HEK293 (cell line): ENCODE measurements around the gene AIFM3.

Experiments
- CTCF ChIA-PET: fragments of 350-600 bp; formaldehyde crosslinking; extraction: SDS; loops from one replicate; lab custom pipeline; 2021; ENCODE audit warnings: antibody characterized with exemption; lab: Yijun Ruan, JAX
- POLR2A ChIA-PET: fragments of 300-600 bp; formaldehyde crosslinking; extraction: SDS; loops from one replicate; lab custom pipeline; 2020; ENCODE audit warnings: antibody characterized with exemption, inconsistent platforms; lab: Yijun Ruan, JAX
- H3K27ac ChIP-seq: fragments of 200-500 bp; sonication (Bioruptor generic); 2 replicates; pipeline ENCODE4 v1.5.1; 2014; ENCODE audit warnings: low read depth, low read length, control low read depth, inconsistent platforms; ENCODE audit errors: extremely low read depth
- H3K36me3 ChIP-seq, 2 experiments: fragments of 200-500 bp in 1 of 2; sonication (Bioruptor generic) in 1 of 2; 1 replicate in 1 of 2; 2 replicates in 1 of 2; pipeline ENCODE4 v1.5.1; 2014 to 2017; ENCODE audit warnings: inconsistent platforms in 2 of 2, low read length in 2 of 2; ENCODE audit not compliant: control insufficient read depth in 2 of 2, insufficient read depth in 1 of 2
- H3K4me1 ChIP-seq: fragments of 200-500 bp; sonication (Bioruptor generic); 2 replicates; pipeline ENCODE4 v1.5.1; 2014; ENCODE audit warnings: mild to moderate bottlenecking, low read length, inconsistent platforms; ENCODE audit not compliant: control insufficient read depth, insufficient read depth
- H3K4me3 ChIP-seq: 2 replicates; pipeline ENCODE4 v1.5.1; 2011; ENCODE audit warnings: low read depth, mild to moderate bottlenecking, control low read depth, low read length, moderate library complexity
- H3K9me3 ChIP-seq: fragments of 200-500 bp; sonication (Bioruptor generic); 2 replicates; pipeline ENCODE4 v1.5.1; 2014; ENCODE audit warnings: low read depth, low read length, inconsistent platforms; ENCODE audit not compliant: control insufficient read depth, insufficient read depth
- OVOL3 ChIP-seq: fragments of 450-650 bp; formaldehyde crosslinking; IDR thresholded peaks from 2 replicates; pipeline ENCODE4 v1.5.1; 2016; ENCODE audit warnings: missing biosample characterization, missing genetic modification characterization
- WT1 ChIP-seq: fragments of 450-650 bp; formaldehyde crosslinking; IDR thresholded peaks from 2 replicates; pipeline ENCODE4 v1.5.1; 2016; ENCODE audit warnings: missing biosample characterization, missing genetic modification characterization
- ZNF132 ChIP-seq: fragments of 450-650 bp; formaldehyde crosslinking; IDR thresholded peaks from 2 replicates; pipeline ENCODE4 v1.5.1; 2017; ENCODE audit warnings: missing biosample characterization, missing genetic modification characterization, borderline replicate concordance
- ZNF184 ChIP-seq: fragments of 450-650 bp; IDR thresholded peaks from 2 replicates; pipeline ENCODE4 v1.5.1; 2018; ENCODE audit warnings: missing biosample characterization, mild to moderate bottlenecking, missing genetic modification characterization
- ZNF211 ChIP-seq: fragments of 450-650 bp; formaldehyde crosslinking; IDR thresholded peaks from 2 replicates; pipeline ENCODE4 v1.5.1; 2016; ENCODE audit warnings: low read depth, missing biosample characterization, missing genetic modification characterization
- ZNF366 ChIP-seq: fragments of 450-650 bp; formaldehyde crosslinking; conservative IDR thresholded peaks from 2 replicates; pipeline ENCODE4 v1.5.1; 2016; ENCODE audit warnings: missing biosample characterization, missing genetic modification characterization
- ZNF416 ChIP-seq: fragments of 450-650 bp; formaldehyde crosslinking; IDR thresholded peaks from 2 replicates; pipeline ENCODE4 v1.5.1; 2016; ENCODE audit warnings: missing biosample characterization, missing genetic modification characterization
- ZNF426 ChIP-seq: fragments of 450-650 bp; formaldehyde crosslinking; IDR thresholded peaks from 2 replicates; pipeline ENCODE4 v1.5.1; 2017; ENCODE audit warnings: missing biosample characterization, missing genetic modification characterization, mild to moderate bottlenecking, inconsistent platforms, moderate library complexity
- ZNF433 ChIP-seq: fragments of 450-650 bp; formaldehyde crosslinking; IDR thresholded peaks from 2 replicates; pipeline ENCODE4 v1.5.1; 2016; ENCODE audit warnings: missing biosample characterization, missing genetic modification characterization, low read depth
- ZNF555 ChIP-seq: fragments of 450-650 bp; formaldehyde crosslinking; conservative IDR thresholded peaks from 2 replicates; pipeline ENCODE4 v1.5.1; 2017; ENCODE audit warnings: missing biosample characterization, mild to moderate bottlenecking, missing genetic modification characterization, inconsistent platforms
- ZNF600 ChIP-seq: fragments of 450-650 bp; formaldehyde crosslinking; IDR thresholded peaks from 2 replicates; pipeline ENCODE4 v1.5.1; 2016; ENCODE audit warnings: missing biosample characterization, missing genetic modification characterization
- ZNF610 ChIP-seq: fragments of 450-650 bp; formaldehyde crosslinking; IDR thresholded peaks from 2 replicates; pipeline ENCODE4 v1.5.1; 2016; ENCODE audit warnings: missing biosample characterization, missing genetic modification characterization, borderline replicate concordance
- ZNF621 ChIP-seq: fragments of 450-650 bp; formaldehyde crosslinking; IDR thresholded peaks from 2 replicates; pipeline ENCODE4 v1.5.1; 2017; ENCODE audit warnings: missing biosample characterization, missing genetic modification characterization
- ZNF629 ChIP-seq: fragments of 450-650 bp; formaldehyde crosslinking; IDR thresholded peaks from 2 replicates; pipeline ENCODE4 v1.5.1; 2017; ENCODE audit warnings: missing biosample characterization, missing genetic modification characterization
- ZNF677 ChIP-seq: fragments of 450-650 bp; IDR thresholded peaks from 2 replicates; pipeline ENCODE4 v1.5.0; 2018; ENCODE audit warnings: missing biosample characterization, mild to moderate bottlenecking, missing genetic modification characterization, moderate library complexity
- ZNF792 ChIP-seq: fragments of 450-650 bp; formaldehyde crosslinking; IDR thresholded peaks from 2 replicates; pipeline ENCODE4 v1.5.1; 2016; ENCODE audit warnings: missing biosample characterization, missing genetic modification characterization
- TF ChIP-seq, protein P1 (sequence below): fragments of 450-650 bp; formaldehyde crosslinking; IDR thresholded peaks from 2 replicates; pipeline ENCODE4 v1.5.1; 2016; ENCODE audit warnings: missing biosample characterization, missing genetic modification characterization
- TF ChIP-seq, protein P2 (sequence below): fragments of 450-650 bp; formaldehyde crosslinking; conservative IDR thresholded peaks from 2 replicates; pipeline ENCODE4 v1.5.1; 2016; ENCODE audit warnings: low read depth, missing biosample characterization, missing genetic modification characterization
- TF ChIP-seq, protein P3 (sequence below): fragments of 450-650 bp; formaldehyde crosslinking; IDR thresholded peaks from 2 replicates; pipeline ENCODE4 v1.5.1; 2017; ENCODE audit warnings: missing biosample characterization, missing genetic modification characterization
- TF ChIP-seq, protein P4 (sequence below): fragments of 450-650 bp; formaldehyde crosslinking; IDR thresholded peaks from 2 replicates; pipeline ENCODE4; 2016; ENCODE audit warnings: missing biosample characterization, missing genetic modification characterization

AIFM3 gene

DNA sequence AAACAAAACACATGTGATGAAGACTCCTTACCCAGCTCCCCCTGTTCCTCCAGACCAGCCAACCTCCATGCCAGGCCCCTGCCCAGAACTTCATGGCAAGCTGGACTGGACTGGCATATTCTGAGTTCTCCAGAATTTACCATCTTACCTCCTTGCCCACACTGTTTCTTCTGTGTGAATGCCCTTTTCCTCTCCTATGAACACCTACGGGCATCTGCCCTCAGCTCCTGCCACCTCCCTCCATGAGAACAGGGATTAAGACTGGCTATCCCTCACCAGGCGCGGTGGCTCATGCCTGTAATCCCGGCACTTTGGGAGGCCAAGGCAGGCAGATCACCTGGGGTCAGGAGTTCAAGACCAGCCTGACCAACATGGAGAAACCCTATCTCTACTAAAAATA, 6.4 kb upstream of the AIFM3 start:
- H3K4me3 ChIP-seq = no peak overlapping the region
- TF ChIP-seq ZNF433 (tag by site-specific recombination) = no peak
- TF ChIP-seq ZNF211 (tag by site-specific recombination) = no peak
- TF ChIP-seq ZNF621 (tag by site-specific recombination) = no peak
- TF ChIP-seq, protein P1, sequence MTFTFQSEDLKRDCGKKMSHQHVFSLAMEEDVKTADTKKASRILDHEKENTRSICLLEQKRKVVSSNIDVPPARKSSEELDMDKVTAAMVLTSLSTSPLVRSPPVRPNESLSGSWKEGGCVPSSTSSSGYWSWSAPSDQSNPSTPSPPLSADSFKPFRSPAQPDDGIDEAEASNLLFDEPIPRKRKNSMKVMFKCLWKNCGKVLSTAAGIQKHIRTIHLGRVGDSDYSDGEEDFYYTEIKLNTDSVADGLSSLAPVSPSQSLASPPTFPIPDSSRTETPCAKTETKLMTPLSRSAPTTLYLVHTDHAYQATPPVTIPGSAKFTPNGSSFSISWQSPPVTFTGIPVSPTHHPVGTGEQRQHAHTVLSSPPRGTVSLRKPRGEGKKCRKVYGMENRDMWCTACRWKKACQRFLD = no peak
- no peak for TF ChIP-seq ZNF600 (tag by site-specific recombination)
- TF ChIP-seq ZNF184 (tag by site-specific recombination) = no peak
- no peak for TF ChIP-seq ZNF610 (tag by site-specific recombination)
- TF ChIP-seq ZNF629 (tag by site-specific recombination) = no peak
- TF ChIP-seq, protein P2, sequence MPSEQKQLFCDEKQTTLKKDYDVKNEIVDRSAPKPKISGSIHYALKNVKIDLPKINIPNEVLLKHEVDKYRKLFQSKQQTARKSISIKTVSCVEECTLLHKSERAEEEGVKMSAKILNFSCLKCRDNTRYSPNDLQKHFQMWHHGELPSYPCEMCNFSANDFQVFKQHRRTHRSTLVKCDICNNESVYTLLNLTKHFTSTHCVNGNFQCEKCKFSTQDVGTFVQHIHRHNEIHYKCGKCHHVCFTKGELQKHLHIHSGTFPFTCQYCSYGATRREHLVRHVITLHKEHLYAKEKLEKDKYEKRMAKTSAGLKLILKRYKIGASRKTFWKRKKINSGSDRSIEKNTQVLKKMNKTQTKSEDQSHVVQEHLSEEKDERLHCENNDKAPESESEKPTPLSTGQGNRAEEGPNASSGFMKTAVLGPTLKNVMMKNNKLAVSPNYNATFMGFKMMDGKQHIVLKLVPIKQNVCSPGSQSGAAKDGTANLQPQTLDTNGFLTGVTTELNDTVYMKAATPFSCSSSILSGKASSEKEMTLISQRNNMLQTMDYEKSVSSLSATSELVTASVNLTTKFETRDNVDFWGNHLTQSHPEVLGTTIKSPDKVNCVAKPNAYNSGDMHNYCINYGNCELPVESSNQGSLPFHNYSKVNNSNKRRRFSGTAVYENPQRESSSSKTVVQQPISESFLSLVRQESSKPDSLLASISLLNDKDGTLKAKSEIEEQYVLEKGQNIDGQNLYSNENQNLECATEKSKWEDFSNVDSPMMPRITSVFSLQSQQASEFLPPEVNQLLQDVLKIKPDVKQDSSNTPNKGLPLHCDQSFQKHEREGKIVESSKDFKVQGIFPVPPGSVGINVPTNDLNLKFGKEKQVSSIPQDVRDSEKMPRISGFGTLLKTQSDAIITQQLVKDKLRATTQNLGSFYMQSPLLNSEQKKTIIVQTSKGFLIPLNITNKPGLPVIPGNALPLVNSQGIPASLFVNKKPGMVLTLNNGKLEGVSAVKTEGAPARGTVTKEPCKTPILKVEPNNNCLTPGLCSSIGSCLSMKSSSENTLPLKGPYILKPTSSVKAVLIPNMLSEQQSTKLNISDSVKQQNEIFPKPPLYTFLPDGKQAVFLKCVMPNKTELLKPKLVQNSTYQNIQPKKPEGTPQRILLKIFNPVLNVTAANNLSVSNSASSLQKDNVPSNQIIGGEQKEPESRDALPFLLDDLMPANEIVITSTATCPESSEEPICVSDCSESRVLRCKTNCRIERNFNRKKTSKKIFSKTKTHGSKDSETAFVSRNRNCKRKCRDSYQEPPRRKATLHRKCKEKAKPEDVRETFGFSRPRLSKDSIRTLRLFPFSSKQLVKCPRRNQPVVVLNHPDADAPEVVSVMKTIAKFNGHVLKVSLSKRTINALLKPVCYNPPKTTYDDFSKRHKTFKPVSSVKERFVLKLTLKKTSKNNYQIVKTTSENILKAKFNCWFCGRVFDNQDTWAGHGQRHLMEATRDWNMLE (tag by site-specific recombination) = no peak
- no peak for TF ChIP-seq OVOL3 (tag by site-specific recombination)
- TF ChIP-seq ZNF416 (tag by site-specific recombination) = no peak
- TF ChIP-seq ZNF366 = no peak
- TF ChIP-seq, protein P3, sequence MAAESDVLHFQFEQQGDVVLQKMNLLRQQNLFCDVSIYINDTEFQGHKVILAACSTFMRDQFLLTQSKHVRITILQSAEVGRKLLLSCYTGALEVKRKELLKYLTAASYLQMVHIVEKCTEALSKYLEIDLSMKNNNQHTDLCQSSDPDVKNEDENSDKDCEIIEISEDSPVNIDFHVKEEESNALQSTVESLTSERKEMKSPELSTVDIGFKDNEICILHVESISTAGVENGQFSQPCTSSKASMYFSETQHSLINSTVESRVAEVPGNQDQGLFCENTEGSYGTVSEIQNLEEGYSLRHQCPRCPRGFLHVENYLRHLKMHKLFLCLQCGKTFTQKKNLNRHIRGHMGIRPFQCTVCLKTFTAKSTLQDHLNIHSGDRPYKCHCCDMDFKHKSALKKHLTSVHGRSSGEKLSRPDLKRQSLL = no peak
- TF ChIP-seq ZNF792 = no peak
- TF ChIP-seq ZNF555 (tag by site-specific recombination) = no peak
- no peak for TF ChIP-seq ZNF677 (tag by site-specific recombination)
- TF ChIP-seq, protein P4, sequence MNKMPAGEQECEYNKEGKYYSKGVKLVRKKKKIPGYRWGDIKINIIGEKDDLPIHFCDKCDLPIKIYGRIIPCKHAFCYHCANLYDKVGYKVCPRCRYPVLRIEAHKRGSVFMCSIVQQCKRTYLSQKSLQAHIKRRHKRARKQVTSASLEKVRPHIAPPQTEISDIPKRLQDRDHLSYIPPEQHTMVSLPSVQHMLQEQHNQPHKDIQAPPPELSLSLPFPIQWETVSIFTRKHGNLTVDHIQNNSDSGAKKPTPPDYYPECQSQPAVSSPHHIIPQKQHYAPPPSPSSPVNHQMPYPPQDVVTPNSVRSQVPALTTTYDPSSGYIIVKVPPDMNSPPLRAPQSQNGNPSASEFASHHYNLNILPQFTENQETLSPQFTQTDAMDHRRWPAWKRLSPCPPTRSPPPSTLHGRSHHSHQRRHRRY (tag by site-specific recombination) = no peak
- TF ChIP-seq ZNF426 (tag by site-specific recombination) = no peak
- TF ChIP-seq WT1 = no peak
- no peak for TF ChIP-seq ZNF132 (tag by site-specific recombination)
- H3K27ac ChIP-seq = no peak overlapping the region
- H3K9me3 ChIP-seq = no peaks in the 10 kb centered on the region
- ChIA-PET POLR2A (interaction anchor here (0.8 kb wide), 1 partner anchor 22 kb away, joined by 3 read pairs; the partner anchor contains the start of gene LZTR1), CTCF (interaction anchor here (0.7 to 4.5 kb wide), 6 partner anchors 16 to 75 kb away, joined by 3 to 14 read pairs (median 4); partner anchors contain the start of gene LZTR1)
- H3K4me1 ChIP-seq = no peaks in the 10 kb centered on the region
- no peaks in the 10 kb centered on the region; a peak in 1 of 3 replicates for H3K36me3 ChIP-seq
